Thymus (tissue), 11 donors: Measurements from ENCODE around the gene TUBB6. TPM values are rescaled to one million over a fixed set of nuclear protein-coding genes. Genes with fewer than 3 reads are reported as not detected.

Experiments used
- DNase-seq, 9 donors: peaks; one replicate each; pipeline ENCODE4 v3.0.0-alpha.2; 2013; ENCODE audit warnings: low spot score in 9 of 9, low read depth in 6 of 9, missing footprints in 1 of 9
- H3K27ac ChIP-seq, 2 donors: one replicate each; pipeline ENCODE4 v1.5.1; 2013; ENCODE audit warnings: control low read depth in 1 of 2, low read depth in 1 of 2, low read length in 1 of 2, mild to moderate bottlenecking in 1 of 2, moderate library complexity in 1 of 2
- H3K27me3 ChIP-seq, 2 donors: one replicate each; pipeline ENCODE4 v1.5.1; 2013; ENCODE audit warnings: low read length in 1 of 2; ENCODE audit not compliant: control insufficient read depth in 2 of 2, insufficient read depth in 1 of 2
- H3K36me3 ChIP-seq, 2 donors: one replicate each; pipeline ENCODE4 v1.5.1; 2013; ENCODE audit warnings: low read length in 1 of 2, mild to moderate bottlenecking in 1 of 2, moderate library complexity in 1 of 2; ENCODE audit not compliant: control insufficient read depth in 2 of 2, insufficient read depth in 2 of 2
- H3K4me1 ChIP-seq, 2 donors: one replicate each; pipeline ENCODE4 v1.5.1; 2013; ENCODE audit warnings: low read length in 2 of 2; ENCODE audit not compliant: control insufficient read depth in 2 of 2, insufficient read depth in 2 of 2
- H3K4me3 ChIP-seq, 2 donors: one replicate each; pipeline ENCODE4 v1.5.1; 2013; ENCODE audit warnings: low read length in 2 of 2, control low read depth in 1 of 2, mild to moderate bottlenecking in 1 of 2
- H3K9me3 ChIP-seq, 2 donors: one replicate each; pipeline ENCODE4 v1.5.1; 2013; ENCODE audit warnings: low read length in 1 of 2, mild to moderate bottlenecking in 1 of 2; ENCODE audit not compliant: control insufficient read depth in 2 of 2, insufficient read depth in 1 of 2
- WGBS: extraction: QIAGEN DNeasy Blood & Tissue Kit; methylation state at CpG from one replicate; pipeline ENCODE4 v1.1.7; 2013; 5-methylcytosine and 5-hydroxymethylcytosine counted together
- polyA plus RNA-seq: library from polyadenylated mRNA; stranded (reverse); fragments of 200-250 nt; gene quantifications from one replicate; pipeline ENCODE4 v1.2.3, GENCODE V29; 2013
- total RNA-seq: library from RNA; stranded (reverse); fragments of 120-200 nt; gene quantifications from one replicate; pipeline ENCODE4 v1.2.4, GENCODE V29; 2013
- donor health status: healthy.

TUBB6 gene
- total and polyA plus RNA-seq, 2 donors: 24.9 to 46.6 TPM

DNA sequence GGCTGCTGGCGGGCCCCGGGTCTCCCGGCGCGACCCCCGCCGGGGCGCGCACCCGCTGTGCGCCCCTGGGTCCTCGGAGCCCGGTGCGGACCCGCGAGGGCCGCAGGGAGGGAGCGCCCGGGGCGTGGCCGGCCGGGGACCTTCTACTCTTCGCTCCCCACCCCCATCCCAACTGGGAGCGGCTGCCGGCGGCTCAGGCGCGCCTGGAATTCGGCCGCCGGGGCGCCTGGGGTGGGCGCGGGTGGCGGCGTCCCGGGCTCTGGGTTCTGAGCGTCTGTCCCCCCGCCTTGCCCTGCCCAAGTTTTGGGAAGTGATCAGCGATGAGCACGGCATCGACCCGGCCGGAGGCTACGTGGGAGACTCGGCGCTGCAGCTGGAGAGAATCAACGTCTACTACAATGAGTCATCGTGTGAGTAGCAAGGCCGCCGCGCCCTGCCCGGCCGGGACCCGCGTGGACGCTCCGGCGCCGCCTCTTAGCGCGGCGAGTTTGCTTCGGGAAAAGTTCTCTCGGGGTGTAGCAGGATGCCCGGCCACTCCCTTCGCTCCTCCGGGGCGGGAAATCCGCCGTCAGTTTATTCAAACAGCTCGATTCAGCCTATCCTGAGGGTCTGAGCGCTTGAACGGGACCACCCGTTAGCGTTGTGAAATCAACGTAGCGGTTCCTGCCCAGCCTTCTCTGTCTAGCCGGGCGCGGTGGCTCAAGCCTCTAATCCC, 502 bp downstream of the TUBB6 start:
- 2% methylated on average over 81 of the region's 81 CpGs for WGBS
- Histone ChIP-seq H3K27me3 (peaks cover 45 to 66% of the 10 kb centered on the region in 2 donors), H3K4me3 (peak overlapping the region; percentile 24 to 52), H3K36me3 (no peaks in the 10 kb centered on the region), H3K9me3 (peaks cover 0 to 8% of the 10 kb centered on the region in 2 donors), H3K4me1 (peaks cover 0 to 14% of the 10 kb centered on the region in 2 donors), H3K27ac (peak overlapping the region in 1 of 2 donors; percentile 80)
- DNase-seq: peak in 1 of 9 donors; percentile 37

DNA sequence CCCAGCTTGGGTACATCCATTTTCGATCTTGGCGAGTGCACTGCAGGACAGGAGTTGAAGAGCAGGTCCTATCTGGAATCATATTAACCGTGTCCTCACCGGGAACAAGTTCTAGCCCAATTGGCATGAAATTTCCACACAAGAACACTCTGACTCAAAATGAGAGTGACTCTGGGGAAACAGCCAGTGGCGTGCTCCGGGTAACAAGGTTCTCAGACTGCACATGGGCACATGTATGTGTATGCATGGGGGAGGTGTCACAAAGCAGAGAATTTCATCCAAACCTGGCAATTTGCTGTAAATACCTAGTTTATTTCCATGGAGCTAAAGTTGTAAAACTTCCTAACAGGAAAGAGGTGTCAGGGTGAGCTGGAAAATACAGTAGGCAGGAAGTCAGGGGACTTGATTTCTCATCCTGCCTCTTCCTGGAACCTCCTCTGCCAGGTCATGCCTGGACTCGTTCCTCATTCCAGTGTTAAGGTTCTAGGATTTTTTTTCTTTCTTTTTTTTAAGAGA, 1.7 kb downstream of the TUBB6 start:
- DNase-seq: no peak
- WGBS: 89% methylated on average over 7 of the region's 7 CpGs
- Histone ChIP-seq H3K4me1 (peaks cover 0 to 14% of the 10 kb centered on the region in 2 donors), H3K27ac (no peak overlapping the region), H3K27me3 (peaks cover 45 to 60% of the 10 kb centered on the region in 2 donors), H3K4me3 (no peak overlapping the region), H3K36me3 (no peaks in the 10 kb centered on the region), H3K9me3 (peaks cover 0 to 8% of the 10 kb centered on the region in 2 donors)

DNA sequence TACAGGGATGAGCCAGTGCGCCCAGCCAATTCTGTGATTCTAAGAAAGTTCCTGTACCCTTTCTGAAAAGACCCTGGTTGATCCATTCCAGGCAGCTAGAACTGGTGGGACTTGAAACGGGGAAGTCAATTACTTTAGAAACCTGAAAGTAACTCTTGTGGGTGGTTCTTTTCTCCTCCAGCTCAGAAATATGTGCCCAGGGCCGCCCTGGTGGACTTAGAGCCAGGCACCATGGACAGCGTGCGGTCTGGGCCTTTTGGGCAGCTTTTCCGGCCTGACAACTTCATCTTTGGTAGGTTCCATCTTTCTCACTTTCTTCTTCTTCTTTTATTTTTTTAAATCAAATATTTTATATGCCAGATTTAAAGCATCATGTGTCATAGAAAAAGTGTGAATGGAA, 2.7 kb downstream of the TUBB6 start:
- Histone ChIP-seq H3K36me3 (no peaks in the 10 kb centered on the region), H3K4me1 (peaks cover 0 to 11% of the 10 kb centered on the region in 2 donors), H3K4me3 (no peak overlapping the region), H3K27me3 (peaks cover 45 to 50% of the 10 kb centered on the region in 2 donors), H3K27ac (no peak overlapping the region), H3K9me3 (peaks cover 0 to 8% of the 10 kb centered on the region in 2 donors)
- DNase-seq: no peak
- 97% methylated on average over 6 of the region's 6 CpGs for WGBS

DNA sequence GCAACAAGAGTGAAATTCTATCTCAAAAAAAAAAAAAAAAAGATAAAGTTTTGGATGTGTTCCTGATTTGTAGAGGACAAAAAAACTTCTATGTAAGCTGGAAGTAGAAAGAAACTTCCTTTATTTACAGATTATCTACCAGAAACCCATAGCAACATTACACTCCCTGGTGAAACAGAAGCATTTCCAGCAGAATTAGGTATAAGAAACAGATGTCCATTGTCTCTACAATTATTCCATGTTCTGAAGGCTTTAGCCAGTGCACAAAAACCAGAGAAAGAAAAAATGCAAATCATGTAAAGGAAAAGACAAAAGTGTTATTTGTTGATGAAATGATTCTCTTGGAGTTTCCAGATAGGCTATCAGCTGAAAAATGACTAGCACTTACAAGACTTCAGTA, 4.9 kb downstream of the TUBB6 start:
- peaks cover 0 to 5% of the 10 kb centered on the region in 2 donors for H3K4me1 ChIP-seq
- H3K9me3 ChIP-seq: peaks cover 0 to 8% of the 10 kb centered on the region in 2 donors
- H3K4me3 ChIP-seq: no peak overlapping the region
- DNase-seq: no peak
- no peak overlapping the region for H3K27ac ChIP-seq
- H3K36me3 ChIP-seq: no peaks in the 10 kb centered on the region
- H3K27me3 ChIP-seq: peaks cover 23 to 29% of the 10 kb centered on the region in 2 donors

DNA sequence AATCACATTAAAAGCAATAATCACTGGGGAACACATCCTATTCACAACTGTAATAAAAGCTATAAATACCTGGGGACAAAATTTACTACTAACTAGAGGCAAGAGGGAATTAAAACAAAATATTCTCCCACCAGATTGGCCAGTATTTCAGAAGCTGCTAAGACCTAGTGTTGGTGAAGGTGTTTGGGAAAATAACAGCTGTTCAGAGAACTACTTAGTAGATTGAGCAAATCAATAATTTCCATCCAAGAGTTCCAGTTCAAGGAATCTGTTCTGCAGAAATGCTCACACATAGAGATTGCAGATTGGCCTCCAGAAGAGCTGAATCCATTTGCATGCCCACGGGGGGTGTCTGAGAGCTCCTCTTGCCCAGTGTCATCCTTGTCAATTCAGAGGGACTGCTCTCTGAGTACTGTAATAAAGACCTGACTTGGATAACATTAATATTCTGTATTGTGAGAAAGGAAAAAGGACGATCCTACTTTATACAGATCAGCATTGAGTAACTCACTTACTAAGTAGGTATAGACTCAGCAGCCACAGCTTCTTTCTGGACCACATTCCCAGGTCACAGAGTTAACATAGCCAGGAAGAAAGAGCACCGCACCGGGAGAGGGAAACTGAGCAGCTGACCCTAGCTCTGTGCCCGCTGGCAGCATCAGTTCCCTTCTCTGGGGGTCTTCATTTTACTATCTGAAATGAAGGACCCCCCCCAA, 5.6 kb downstream of the TUBB6 start:
- Histone ChIP-seq H3K4me1 (peaks cover 0 to 9% of the 10 kb centered on the region in 2 donors), H3K9me3 (peaks cover 0 to 8% of the 10 kb centered on the region in 2 donors), H3K27ac (no peak overlapping the region), H3K36me3 (no peaks in the 10 kb centered on the region), H3K27me3 (peaks cover 16 to 21% of the 10 kb centered on the region in 2 donors), H3K4me3 (no peak overlapping the region)
- WGBS: 98% methylated on average over 5 of the region's 5 CpGs
- no peak for DNase-seq

DNA sequence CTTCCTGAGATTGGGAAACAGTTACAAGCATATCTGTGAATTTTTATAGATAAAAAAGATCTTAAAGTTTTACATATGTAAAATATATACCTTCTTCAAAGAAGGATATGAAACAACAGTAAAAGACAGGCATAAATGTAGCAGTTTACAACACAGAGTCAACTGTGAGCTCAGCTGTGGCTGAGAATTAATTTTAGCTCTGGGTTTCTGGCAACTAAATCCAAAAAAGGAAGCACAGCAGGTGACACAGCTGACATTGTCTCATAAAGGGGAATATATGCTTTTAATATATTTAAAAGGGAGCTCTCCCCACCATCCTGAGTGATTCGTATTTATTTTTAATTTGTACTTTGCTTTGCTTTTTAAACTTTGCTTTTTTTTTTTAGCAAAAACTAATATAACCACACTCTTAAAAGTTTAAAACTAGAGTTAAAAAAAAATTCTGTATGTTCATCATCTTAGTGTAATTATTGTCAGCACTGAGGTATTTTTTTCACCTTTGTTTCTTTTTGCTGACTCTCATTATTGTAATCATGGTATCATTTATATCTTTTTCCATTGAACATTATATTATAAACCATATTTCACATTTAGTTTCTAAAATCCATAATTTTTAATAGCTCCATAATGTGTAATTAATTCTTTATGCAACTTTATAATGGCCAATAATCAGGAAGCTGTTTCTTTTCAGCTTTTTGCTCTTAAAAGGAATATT, 6.7 kb downstream of the TUBB6 start:
- peaks cover 0 to 8% of the 10 kb centered on the region in 2 donors for H3K9me3 ChIP-seq
- DNase-seq: no peak
- no peak overlapping the region for H3K4me3 ChIP-seq
- WGBS: 31% methylated on average over 1 of the region's 1 CpG
- H3K4me1 ChIP-seq: peaks cover 0 to 5% of the 10 kb centered on the region in 2 donors
- H3K36me3 ChIP-seq: no peaks in the 10 kb centered on the region
- no peak overlapping the region for H3K27ac ChIP-seq
- peaks cover 6 to 11% of the 10 kb centered on the region in 2 donors for H3K27me3 ChIP-seq

DNA sequence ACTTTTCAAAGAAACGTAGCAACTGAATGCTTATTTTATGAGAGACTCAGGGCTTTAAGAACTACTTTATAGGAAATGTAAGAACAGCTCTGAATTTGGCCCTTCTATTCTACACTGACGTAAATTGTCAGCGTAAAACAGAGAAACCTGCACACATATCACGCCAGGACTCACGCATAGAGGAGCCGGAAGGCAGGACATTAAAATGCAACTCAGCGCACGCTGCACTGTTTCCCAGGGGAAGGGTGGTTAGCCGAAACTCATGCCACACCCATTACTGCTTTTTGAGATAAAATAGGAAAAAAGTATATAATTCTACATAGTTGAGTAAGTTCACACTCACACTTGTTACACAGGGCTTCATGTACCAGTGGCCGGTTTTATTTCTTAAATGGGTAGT, 7.4 kb downstream of the TUBB6 start:
- no peak for DNase-seq
- no peak overlapping the region for H3K27ac ChIP-seq

DNA sequence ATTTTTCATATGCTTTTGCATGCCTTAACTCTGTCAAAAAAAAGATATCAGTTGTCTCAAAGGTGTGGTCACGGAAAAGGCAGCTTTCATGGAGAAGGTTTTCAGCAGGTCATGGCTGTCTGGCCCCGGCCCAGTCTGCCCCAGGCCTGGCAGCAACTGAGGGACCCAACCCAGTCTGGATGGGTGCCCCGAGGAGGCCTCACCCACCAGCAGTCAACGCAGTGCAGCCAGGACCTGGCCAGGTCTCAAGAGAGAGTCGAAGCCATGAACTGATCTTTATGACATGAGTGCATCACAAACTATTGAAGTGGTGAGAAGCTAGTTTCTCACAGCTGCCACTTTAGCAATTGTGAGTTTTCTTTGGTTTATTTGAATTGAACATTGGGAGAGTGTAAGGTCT, 7.9 kb downstream of the TUBB6 start:
- H3K36me3 ChIP-seq: peaks cover 0 to 2% of the 10 kb centered on the region in 2 donors
- no peak for DNase-seq
- WGBS: 91% methylated on average over 5 of the region's 5 CpGs
- H3K27me3 ChIP-seq: no peaks in the 10 kb centered on the region
- H3K27ac ChIP-seq: no peak overlapping the region
- peaks cover 0 to 8% of the 10 kb centered on the region in 2 donors for H3K9me3 ChIP-seq
- peaks cover 0 to 4% of the 10 kb centered on the region in 2 donors for H3K4me1 ChIP-seq
- H3K4me3 ChIP-seq: no peak overlapping the region

More for the DNA sequence above, 7.4 kb downstream of the TUBB6 start:
- H3K36me3 ChIP-seq: peaks cover 0 to 2% of the 10 kb centered on the region in 2 donors
- peaks cover 0 to 4% of the 10 kb centered on the region in 2 donors for H3K4me1 ChIP-seq
- 91% methylated on average over 10 of the region's 10 CpGs for WGBS
- no peak overlapping the region for H3K4me3 ChIP-seq
- peaks cover 0 to 8% of the 10 kb centered on the region in 2 donors for H3K9me3 ChIP-seq
- H3K27me3 ChIP-seq: peaks cover 3 to 4% of the 10 kb centered on the region in 2 donors
